Neural progenitor cell (in vitro differentiated cells): ENCODE data around the gene DNTTIP2. TPM values are rescaled to one million over a fixed set of nuclear protein-coding genes. Genes with fewer than 3 reads are reported as not detected.

Source experiments
- DNase-seq: peaks from one replicate; pipeline ENCODE4 v3.0.0-alpha.2; 2016; ENCODE audit warnings: low spot score
- H2AFZ ChIP-seq: fragments of 200-600 bp; sonication (generic); replicated peaks from 2 replicates; pipeline ENCODE4 v1.6.1; 2016; ENCODE audit warnings: antibody characterized with exemption
- H3F3A ChIP-seq: fragments of 200-600 bp; sonication (generic); 2 replicates; pipeline ENCODE4 v1.6.1; 2016; ENCODE audit warnings: antibody characterized with exemption, low read depth
- H3K27ac ChIP-seq: fragments of 200-600 bp; sonication (generic); 2 replicates; pipeline ENCODE4 v1.5.1; 2016; ENCODE audit warnings: mild to moderate bottlenecking
- H3K27me3 ChIP-seq: fragments of 200-600 bp; sonication (generic); 2 replicates; pipeline ENCODE4 v1.6.1; 2016; ENCODE audit warnings: mild to moderate bottlenecking, moderate library complexity
- H3K36me3 ChIP-seq: fragments of 200-600 bp; sonication (generic); 2 replicates; pipeline ENCODE4 v1.5.1; 2016
- H3K4me1 ChIP-seq: fragments of 200-600 bp; sonication (generic); 2 replicates; pipeline ENCODE4 v1.6.1; 2016; ENCODE audit warnings: mixed run types
- H3K4me2 ChIP-seq: fragments of 200-600 bp; sonication (generic); 2 replicates; pipeline ENCODE4 v1.6.1; 2016
- H3K4me3 ChIP-seq: fragments of 200-600 bp; sonication (generic); 2 replicates; pipeline ENCODE4 v1.5.1; 2016
- H3K79me2 ChIP-seq: fragments of 200-600 bp; sonication (generic); 2 replicates; pipeline ENCODE4 v1.6.1; 2016; ENCODE audit warnings: low read depth
- H3K9ac ChIP-seq: fragments of 200-600 bp; sonication (generic); 2 replicates; pipeline ENCODE4 v1.6.1; 2016
- H3K9me3 ChIP-seq: fragments of 200-600 bp; sonication (generic); 2 replicates; pipeline ENCODE4 v1.5.1; 2016; ENCODE audit warnings: low read depth
- H4K20me1 ChIP-seq: fragments of 200-600 bp; sonication (generic); 2 replicates; pipeline ENCODE4 v1.6.1; 2016; ENCODE audit warnings: low read depth
- H3K27ac Mint-ChIP-seq: 3 replicates; pipeline ENCODE4 v1.8.0; 2021; ENCODE audit warnings: mixed read lengths
- H3K27me3 Mint-ChIP-seq: 2 replicates; pipeline ENCODE4 v1.8.0; 2022; ENCODE audit warnings: low read depth, mild to moderate bottlenecking, inconsistent platforms, moderate library complexity, mixed read lengths; ENCODE audit not compliant: insufficient read depth
- H3K36me3 Mint-ChIP-seq: 3 replicates; pipeline ENCODE4 v1.8.0; 2021; ENCODE audit warnings: mixed read lengths
- H3K4me1 Mint-ChIP-seq: 3 replicates; pipeline ENCODE4 v1.8.0; 2021; ENCODE audit warnings: mixed read lengths
- H3K4me3 Mint-ChIP-seq: 3 replicates; pipeline ENCODE4 v1.8.0; 2021; ENCODE audit warnings: mild to moderate bottlenecking, moderate library complexity, mixed read lengths
- H3K9me3 Mint-ChIP-seq: 3 replicates; pipeline ENCODE4 v1.8.0; 2020; ENCODE audit warnings: mixed read lengths
- CTCF ChIP-seq: fragments of 200-600 bp; sonication (generic); IDR thresholded peaks from 2 replicates; pipeline ENCODE4 v1.5.1; 2017; ENCODE audit warnings: antibody characterized with exemption, mild to moderate bottlenecking
- EZH2 ChIP-seq: fragments of 200-600 bp; sonication (generic); IDR thresholded peaks from 2 replicates; pipeline ENCODE4 v1.6.1; 2017; ENCODE audit warnings: antibody characterized with exemption, mild to moderate bottlenecking, moderate library complexity
- EZH2phosphoT487 ChIP-seq: fragments of 200-600 bp; sonication (generic); IDR thresholded peaks from 2 replicates; pipeline ENCODE4 v1.6.1; 2017; ENCODE audit warnings: antibody characterized with exemption
- total RNA-seq: library from RNA; depleted of rRNA; stranded (reverse); fragments of >200 nt; gene quantifications from 2 replicates; pipeline ENCODE4 v1.2.3, GENCODE V29; 2015; ENCODE audit warnings: low replicate concordance

Gene DNTTIP2
- total RNA-seq, 1 donor from 2014 or later: 62.5 TPM

GRCh38 chr1:93905051-93905450, 26.0 kb upstream of the DNTTIP2 start:
- no peak for TF ChIP-seq EZH2
- TF ChIP-seq CTCF: no peak
- TF ChIP-seq EZH2phosphoT487: no peak
- Histone ChIP-seq H3K4me2 (no peak overlapping the region), H3F3A (peaks cover 4% of the 10 kb centered on the region), H3K27ac (no peak overlapping the region), H3K27me3 (peaks cover 11% of the 10 kb centered on the region), H2AFZ (no peak overlapping the region), H3K79me2 (peaks cover 31% of the 10 kb centered on the region), H3K9me3 (no peaks in the 10 kb centered on the region), H3K4me3 (no peak overlapping the region), H3K9ac (no peak overlapping the region), H3K36me3 (no peaks in the 10 kb centered on the region), H4K20me1 (peaks cover 13% of the 10 kb centered on the region), H3K4me1 (peaks cover 7% of the 10 kb centered on the region)
- Mint-ChIP-seq H3K27ac (no peak overlapping the region), H3K4me3 (no peak overlapping the region), H3K9me3 (peaks cover 3% of the 10 kb centered on the region), H3K4me1 (peaks cover 10% of the 10 kb centered on the region), H3K27me3 (peaks cover 3% of the 10 kb centered on the region), H3K36me3 (no peaks in the 10 kb centered on the region)
- no peak for DNase-seq

GRCh38 chr1:93904228-93904627, 25.2 kb upstream of the DNTTIP2 start:
- peaks cover 10% of the 10 kb centered on the region for H3K4me1 Mint-ChIP-seq
- no peaks in the 10 kb centered on the region for H3F3A ChIP-seq
- H3K36me3 ChIP-seq: no peaks in the 10 kb centered on the region
- no peak overlapping the region for H3K4me2 ChIP-seq
- peaks cover 2% of the 10 kb centered on the region for H3K27me3 Mint-ChIP-seq
- TF ChIP-seq EZH2: no peak
- TF ChIP-seq CTCF: no peak
- no peak for TF ChIP-seq EZH2phosphoT487
- H3K9me3 Mint-ChIP-seq: no peaks in the 10 kb centered on the region
- no peak overlapping the region for H3K4me3 ChIP-seq
- H3K4me3 Mint-ChIP-seq: no peak overlapping the region
- no peak for DNase-seq
- no peak overlapping the region for H2AFZ ChIP-seq
- peaks cover 31% of the 10 kb centered on the region for H3K79me2 ChIP-seq
- no peak overlapping the region for H3K27ac Mint-ChIP-seq
- peaks cover 13% of the 10 kb centered on the region for H4K20me1 ChIP-seq
- H3K36me3 Mint-ChIP-seq: no peaks in the 10 kb centered on the region
- no peak overlapping the region for H3K27ac ChIP-seq
- H3K9me3 ChIP-seq: no peaks in the 10 kb centered on the region
- H3K27me3 ChIP-seq: peaks cover 11% of the 10 kb centered on the region
- H3K4me1 ChIP-seq: peaks cover 7% of the 10 kb centered on the region
- H3K9ac ChIP-seq: no peak overlapping the region

GRCh38 chr1:93900723-93901504, 21.9 kb upstream of the DNTTIP2 start:
- no peaks in the 10 kb centered on the region for H4K20me1 ChIP-seq
- H3K27me3 ChIP-seq: no peaks in the 10 kb centered on the region
- no peak overlapping the region for H3K27ac Mint-ChIP-seq
- peaks cover 3% of the 10 kb centered on the region for H3K79me2 ChIP-seq
- no peak overlapping the region for H3K27ac ChIP-seq
- no peaks in the 10 kb centered on the region for H3K9me3 ChIP-seq
- TF ChIP-seq EZH2 (no peak), EZH2phosphoT487 (no peak), CTCF (no peak)
- H3F3A ChIP-seq: no peaks in the 10 kb centered on the region
- no peak overlapping the region for H3K4me3 Mint-ChIP-seq
- H3K4me1 ChIP-seq: no peaks in the 10 kb centered on the region
- H3K36me3 ChIP-seq: no peaks in the 10 kb centered on the region
- H3K4me3 ChIP-seq: no peak overlapping the region
- no peak overlapping the region for H3K4me2 ChIP-seq
- H3K9me3 Mint-ChIP-seq: no peaks in the 10 kb centered on the region
- no peaks in the 10 kb centered on the region for H3K27me3 Mint-ChIP-seq
- DNase-seq: no peak
- H3K4me1 Mint-ChIP-seq: no peaks in the 10 kb centered on the region
- H3K36me3 Mint-ChIP-seq: no peaks in the 10 kb centered on the region
- no peak overlapping the region for H3K9ac ChIP-seq
- no peak overlapping the region for H2AFZ ChIP-seq
